H1 (cell line): ENCODE results near the gene ODC1. TPM values are rescaled to one million over a fixed set of nuclear protein-coding genes. Genes with fewer than 3 reads are reported as not detected.

Source experiments
- MAFK ChIP-seq: IDR thresholded peaks from 2 replicates; pipeline ENCODE4 v1.6.1; 2012; ENCODE audit warnings: low read depth, mild to moderate bottlenecking, improper control_type of control experiment, low read length
- polyA plus RNA-seq, 7 experiments: library from polyadenylated mRNA; depleted of rRNA in 3 of 7; stranded (reverse) in 5 of 7; unstranded in 2 of 7; fragments of >200 nt in 5 of 7; fragments of 200-250 nt in 2 of 7; gene quantifications; 1 replicate in 5 of 7; 2 replicates in 1 of 7; 4 replicates in 1 of 7; pipeline versions ENCODE4 v1.2.1 to v1.2.3, GENCODE V29; 2011 to 2013; ENCODE audit warnings: missing spikeins in 2 of 7, mixed read lengths in 2 of 7
- total RNA-seq: library from RNA; stranded (reverse); fragmentation: NEBNext Ultra II Directional; extraction: Animal tissue kit (Norgen Biotek cat#: 25700); gene quantifications from 2 replicates; pipeline ENCODE4 v1.2.1, GENCODE V29; 2021

ODC1 gene
- total and polyA plus RNA-seq, 2 of the 8 experiments (the other 6 are each of a cell fraction or from before 2014, with no cell fraction given): 57.2 to 76.7 TPM

- no peak for TF ChIP-seq MAFK
These were observed 32.5 kb downstream of the ODC1 start (continued) for GRCh38 chr2:10415640-10416039.
